ENCODE data around the gene TAF7L. TPM values are rescaled to one million over a fixed set of nuclear protein-coding genes. Genes with fewer than 3 reads are reported as not detected.
"Not testable (repeated sequence)": the region's sequence is repeated elsewhere in the genome, so short reads cannot be mapped to it uniquely, and the experiment has no call there.

Gene TAF7L
- not detected in 2 replicates for total RNA-seq (2014; rRNA removed; shearing (Covaris generic))
- not detected in 2 replicates for polyA plus RNA-seq (2014; cell fraction: nucleus; rRNA removed)

DNA sequence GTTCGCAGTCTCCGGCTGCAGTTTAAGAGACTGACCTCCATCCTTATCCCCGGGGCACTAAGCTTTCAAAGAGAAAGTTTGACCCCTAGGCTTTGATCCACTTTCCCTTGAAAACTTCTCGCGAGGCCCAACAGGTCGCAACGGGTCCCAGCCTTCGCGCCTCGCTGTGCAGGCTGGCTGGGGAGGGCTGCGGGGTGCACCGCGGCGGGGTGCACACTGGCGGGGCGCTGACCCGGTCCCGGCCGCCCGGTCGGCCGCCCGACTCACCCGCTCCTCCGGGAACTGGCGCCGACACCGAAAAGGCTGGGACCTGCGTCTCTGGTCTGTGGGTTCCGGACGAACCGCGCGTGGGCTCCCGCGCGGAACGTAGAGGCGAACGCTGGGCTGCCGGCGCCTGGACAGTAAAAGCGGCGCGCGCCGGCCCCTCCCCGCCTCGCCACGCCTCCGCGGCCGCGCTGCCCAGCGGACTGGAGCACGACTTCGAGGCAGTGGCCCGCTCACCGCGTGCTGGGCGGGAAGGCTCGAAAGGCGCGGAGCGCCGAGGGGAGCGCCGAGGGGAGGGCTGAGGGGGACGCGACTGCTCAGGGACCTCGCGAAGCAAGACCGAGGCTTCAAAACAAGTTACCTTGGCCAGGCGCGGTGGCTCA, at the start of gene TAF7L:
TAF7L (minus strand) TSS at position 378 of the 647 bp plus-strand sequence. CDS start 3,791 bp downstream, outside the sequence.
- DNase-seq (ENCODE audit: extremely low read depth, low read depth): no peak

DNA sequence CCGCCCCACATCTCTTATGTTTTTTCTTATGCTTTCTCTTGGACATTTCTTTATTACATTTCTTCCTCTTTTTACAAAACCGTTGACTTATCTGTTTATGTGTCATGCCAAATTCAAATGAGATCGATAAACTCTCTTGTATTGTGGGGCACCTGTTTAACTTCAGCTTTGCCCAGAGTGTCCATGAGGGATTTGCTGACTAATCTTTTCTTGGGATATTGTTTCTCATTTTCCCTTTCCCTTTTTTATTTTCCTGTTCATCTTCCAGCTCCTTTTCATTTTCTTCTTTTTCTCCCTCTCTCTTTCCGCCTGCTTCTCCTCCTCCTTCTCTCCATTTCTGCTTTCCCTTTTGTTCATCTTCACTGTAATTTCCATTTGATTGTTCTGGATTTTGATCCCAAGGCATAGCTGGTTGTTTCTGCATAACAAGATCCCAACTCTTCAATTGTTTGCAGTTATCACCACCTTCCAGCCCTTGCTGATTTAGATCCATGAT, 46.7 kb upstream of the TAF7L start:
- no peak for DNase-seq (ENCODE audit: extremely low read depth, low read depth)

DNA sequence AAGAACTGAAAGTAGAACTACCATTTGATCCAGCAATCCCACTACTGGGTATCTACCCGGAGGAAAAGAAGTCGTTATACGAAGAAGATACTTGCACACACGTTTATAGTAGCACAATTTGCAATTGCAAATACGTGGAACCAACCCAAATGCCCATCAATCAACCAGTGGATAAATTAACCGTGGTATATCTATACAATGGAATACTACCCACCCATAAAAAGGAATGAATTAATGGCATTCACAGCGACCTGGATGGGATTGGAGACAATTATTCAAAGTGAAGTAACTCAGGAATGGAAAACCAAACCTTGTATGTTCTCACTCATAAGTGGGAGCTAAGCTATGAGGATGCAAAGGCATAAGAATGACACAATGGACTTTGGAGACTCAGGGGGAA, 43.2 kb upstream of the TAF7L start:
- DNase-seq (ENCODE audit: extremely low read depth, low read depth): not testable (repeated sequence)

DNA sequence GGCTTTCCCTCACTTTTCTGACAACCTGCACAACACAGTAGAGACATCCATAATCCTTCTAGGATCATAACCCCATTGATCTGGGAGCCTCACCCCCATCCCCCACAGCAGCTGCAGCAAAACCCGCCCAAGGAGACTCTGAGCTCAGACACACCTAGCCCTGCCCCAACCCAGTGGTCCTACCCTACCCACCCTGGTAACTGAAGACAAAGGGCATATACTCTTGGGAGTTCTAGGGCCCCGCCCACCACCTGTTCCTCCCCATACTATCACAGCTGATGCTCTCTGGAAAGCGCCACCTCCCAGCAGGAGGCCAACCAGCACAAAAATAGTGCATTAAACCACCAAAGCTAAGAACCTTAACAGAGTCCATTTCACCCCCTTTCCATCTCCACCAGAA, 35.5 kb upstream of the TAF7L start:
- not testable (repeated sequence) for DNase-seq (ENCODE audit: extremely low read depth, low read depth)

GRCh38 chrX:101303790-101304189, 12.7 kb upstream of the TAF7L start:
- no peak for DNase-seq (ENCODE audit: extremely low read depth, low read depth)

DNA sequence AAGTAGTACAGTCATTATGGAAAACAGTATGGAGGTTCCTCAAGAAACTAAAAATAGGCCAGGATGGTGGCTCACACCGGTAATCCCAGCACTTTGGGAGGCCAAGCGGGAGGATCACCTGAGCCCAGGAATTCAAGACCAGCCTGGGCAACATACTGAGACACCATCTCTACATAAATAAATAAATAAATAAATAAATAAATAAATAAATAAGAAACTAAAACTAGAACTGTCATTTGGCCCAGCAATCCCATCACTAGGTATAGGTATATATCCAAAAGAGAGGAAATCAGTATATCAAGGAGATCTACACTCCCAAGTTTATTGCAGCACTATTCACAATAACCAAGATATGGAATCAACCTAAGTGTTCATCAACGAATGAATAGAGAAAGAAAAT, 4.5 kb upstream of the TAF7L start:
- not testable (repeated sequence) for DNase-seq (ENCODE audit: extremely low read depth, low read depth)

DNA sequence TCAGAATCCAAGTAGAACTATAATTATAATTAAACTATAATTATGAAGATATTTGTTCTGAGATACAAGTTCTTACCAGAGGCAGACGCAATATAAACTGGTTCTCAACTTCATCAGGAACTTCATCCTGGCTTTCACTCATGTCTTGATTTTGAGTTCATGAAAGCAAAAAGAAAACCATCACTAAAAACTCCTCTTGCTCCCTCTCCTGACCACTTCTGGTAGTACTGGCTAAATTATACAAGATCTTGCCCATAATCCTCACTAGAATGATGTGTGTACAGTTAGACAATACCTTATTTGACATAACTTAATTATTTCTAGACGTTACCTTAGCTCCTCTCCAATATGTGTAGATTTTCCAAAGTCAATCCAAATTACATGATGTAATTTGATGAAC, 3.7 kb downstream of the TAF7L start:
- peak; percentile 56 for DNase-seq (ENCODE audit: extremely low read depth, low read depth)

- DNase-seq (ENCODE audit: extremely low read depth, low read depth): no peak
Measured at GRCh38 chrX:101276238-101276637, 14.9 kb downstream of the TAF7L start.

GRCh38 chrX:101274198-101274597, 16.9 kb downstream of the TAF7L start:
- no peak for DNase-seq (ENCODE audit: extremely low read depth, low read depth)

- DNase-seq (ENCODE audit: extremely low read depth, low read depth): no peak
Measured at GRCh38 chrX:101265869-101266428, 25.2 kb downstream of the TAF7L start.

DNA sequence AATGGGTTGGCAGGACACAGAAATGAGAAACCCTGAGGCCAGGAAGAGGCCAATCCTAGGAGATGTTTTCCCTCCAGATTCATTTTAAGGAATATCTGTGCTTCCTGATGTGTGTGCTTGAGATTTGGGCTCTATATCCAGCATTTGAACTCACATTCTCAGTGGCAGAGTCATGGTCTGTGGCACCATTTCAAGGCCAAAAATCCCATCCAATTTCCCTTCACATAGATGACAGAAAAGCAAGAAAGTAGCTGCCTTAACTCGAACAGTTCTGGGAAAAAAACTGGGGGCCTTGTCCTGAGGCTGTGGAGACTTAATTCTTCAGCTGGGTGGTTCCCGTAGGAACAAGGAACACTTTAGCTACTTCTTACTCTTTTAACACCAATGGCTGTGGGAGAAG, 27.4 kb downstream of the TAF7L start:
- DNase-seq (ENCODE audit: extremely low read depth, low read depth): no peak

DNA sequence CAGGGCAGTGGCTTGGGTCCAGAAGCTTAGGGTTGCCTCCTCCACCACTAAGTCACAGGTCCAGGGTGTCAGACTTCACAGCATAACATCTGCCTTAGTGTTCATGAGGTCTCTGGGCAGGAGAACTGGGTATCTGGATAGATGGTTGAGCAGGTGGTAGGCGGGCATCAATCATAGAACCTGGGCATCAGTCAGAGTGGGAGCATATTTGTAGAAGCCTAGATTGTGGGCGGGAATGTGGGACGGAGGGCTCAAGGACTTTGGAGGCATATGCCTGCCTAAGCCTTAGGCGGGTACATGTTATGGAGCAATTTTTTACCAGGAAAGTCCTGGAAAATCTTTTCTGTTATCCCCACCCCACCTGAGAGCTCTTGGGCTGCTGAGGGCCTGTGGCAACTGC, 28.5 kb downstream of the TAF7L start:
- no peak for DNase-seq (ENCODE audit: extremely low read depth, low read depth)

DNA sequence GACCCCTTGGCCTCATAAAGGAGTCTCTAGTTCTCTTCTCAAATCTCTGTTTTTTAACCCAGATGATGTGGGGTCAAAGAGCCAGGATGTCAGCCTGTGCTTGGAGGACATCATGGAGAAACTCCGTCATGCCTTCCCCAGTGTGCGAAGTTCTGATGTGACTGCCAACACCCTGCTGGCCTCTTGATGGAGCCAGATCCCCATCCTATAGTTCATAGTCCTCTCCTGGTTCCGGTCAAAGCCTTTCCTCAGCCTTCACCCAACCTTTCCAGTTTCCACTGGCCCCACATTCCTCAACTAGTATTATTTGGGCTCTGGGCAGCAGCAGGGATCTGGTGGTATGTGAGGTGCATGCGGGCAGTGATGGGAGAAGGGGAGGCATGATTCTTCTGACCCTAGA, 30.7 kb downstream of the TAF7L start:
- DNase-seq (ENCODE audit: extremely low read depth, low read depth): peak; percentile 6

DNA sequence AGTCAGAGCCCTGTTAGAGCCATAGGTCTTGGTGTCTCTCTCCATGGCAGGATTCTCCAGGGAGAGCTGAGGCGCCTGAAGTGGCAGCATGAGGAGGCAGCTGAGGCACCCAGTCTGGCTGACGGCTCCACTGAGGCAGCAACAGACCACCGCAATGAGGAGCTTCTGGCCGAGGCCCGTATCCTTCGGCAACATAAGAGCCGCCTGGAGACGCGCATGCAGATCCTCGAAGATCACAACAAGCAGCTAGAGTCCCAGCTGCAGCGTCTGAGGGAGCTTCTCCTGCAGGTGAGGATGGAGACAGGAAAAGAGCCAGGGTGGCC, 32.9 kb downstream of the TAF7L start:
- no peak for DNase-seq (ENCODE audit: extremely low read depth, low read depth)

DNA sequence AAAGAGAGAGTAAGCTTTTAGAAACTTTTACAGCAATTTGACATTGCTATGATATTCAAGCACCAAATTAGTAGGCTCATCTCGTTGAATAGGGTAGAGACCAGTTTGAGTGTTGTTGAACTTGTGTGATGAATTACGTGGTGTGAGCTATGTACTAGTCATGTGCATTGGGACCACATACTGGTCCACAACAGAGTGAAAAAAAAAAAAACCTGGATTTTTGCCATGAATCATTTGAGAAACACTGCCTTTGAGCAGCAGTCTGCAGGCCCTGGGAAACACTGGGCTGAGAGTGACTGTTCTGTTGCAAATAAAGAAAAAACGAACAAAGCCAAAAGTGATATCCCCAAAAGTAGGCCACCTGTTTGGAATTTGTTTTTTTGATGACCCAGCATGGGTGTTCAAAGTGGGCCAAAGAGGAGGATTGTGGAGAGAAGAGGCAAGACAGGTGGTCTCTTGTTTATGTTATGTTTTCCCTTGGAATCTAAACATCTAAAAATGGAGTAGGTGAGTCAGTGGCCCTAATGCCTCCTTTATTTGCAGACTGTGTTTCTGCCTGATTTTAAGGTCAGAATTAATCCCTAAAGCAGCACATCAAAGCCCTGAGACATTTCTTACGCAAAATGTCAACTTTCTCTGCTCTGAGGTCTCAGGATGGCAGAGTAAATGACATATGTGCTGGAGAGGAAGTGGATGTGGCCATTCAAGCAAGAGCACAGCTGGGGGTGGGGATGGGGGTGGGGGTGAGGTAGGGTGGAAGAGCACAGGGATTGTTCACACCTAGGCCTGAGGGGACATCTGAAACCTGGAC, 33.5 kb downstream of the TAF7L start:
- no peak for DNase-seq (ENCODE audit: extremely low read depth, low read depth)

DNA sequence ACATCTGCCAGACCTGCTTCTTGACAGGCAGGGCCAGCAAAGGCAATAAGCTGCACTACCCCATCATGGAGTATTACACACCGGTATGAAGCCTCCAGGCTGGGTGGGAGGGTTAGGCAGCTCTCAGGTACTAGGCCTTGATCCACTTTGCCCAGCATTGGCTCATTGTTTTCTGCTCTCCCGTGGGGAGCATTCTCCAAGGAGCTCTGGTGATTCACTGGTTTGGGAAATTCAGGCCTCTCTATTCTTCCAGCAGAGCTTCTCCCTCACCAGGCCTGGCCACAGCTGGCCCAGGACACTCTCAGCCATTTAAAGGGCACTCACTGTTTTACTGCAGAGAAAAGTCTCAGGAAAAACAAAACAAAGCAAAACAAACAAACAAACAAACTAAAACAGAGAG, 38.5 kb downstream of the TAF7L start:
- no peak for DNase-seq (ENCODE audit: extremely low read depth, low read depth)

DNA sequence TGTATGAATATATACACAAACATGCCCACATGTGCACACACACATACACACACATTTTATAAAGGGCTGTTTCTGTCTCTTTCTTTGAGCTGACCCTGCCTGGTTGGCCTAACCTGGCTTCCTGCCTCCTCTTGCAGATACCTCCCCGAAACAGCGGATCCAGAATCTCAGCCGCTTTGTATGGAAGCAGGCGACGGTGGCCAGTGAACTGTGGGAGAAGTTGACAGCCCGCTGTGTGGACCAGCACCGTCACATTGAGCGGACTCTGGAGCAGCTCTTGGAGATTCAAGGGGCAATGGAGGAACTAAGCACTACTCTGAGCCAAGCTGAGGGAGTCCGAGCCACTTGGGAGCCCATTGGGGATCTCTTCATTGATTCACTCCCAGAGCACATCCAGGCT, 49.6 kb downstream of the TAF7L start:
- no peak for DNase-seq (ENCODE audit: extremely low read depth, low read depth)

DNA sequence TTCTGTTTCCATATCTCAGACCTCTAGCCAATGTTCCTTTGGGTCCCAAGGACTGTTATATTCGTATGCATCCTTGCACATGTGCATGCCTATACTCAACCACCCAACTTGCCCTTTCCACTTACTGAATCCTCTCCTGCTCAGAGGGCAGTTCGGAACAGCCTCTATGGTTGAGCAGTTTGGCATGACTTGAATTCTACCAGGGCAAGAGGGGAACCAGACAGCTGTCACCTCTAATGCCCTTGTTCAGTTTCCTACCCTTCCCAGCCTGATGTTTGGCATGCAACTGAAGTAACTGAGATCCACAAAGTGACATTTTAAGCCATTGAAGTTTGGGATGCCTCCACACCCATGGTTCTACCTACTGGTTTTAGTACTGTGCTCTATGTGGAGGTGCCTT, 54.1 kb downstream of the TAF7L start:
- DNase-seq (ENCODE audit: extremely low read depth, low read depth): no peak

- DNase-seq (ENCODE audit: extremely low read depth, low read depth): no peak
Measured at GRCh38 chrX:101232316-101232715, 58.8 kb downstream of the TAF7L start.

DNA sequence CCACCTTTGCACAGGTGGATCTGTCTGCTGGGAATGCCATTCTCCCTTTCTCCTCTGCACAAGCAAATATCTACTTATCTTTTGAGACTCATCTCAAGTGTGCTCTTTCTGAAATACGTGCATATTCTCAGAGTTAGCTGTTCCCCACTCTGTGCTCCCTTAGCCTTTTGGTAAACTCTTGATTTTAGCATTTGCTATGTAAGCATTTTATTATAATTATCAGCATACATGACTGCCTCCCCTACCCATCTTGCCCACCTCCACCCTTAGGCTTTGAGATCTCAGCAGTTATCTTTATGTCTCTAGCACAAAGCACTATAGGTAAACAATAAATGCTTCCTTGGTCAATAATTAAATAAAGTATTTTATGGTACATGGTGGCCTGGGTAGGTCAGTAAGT, 60.1 kb downstream of the TAF7L start:
- DNase-seq (ENCODE audit: extremely low read depth, low read depth): no peak

GRCh38 chrX:101230636-101231035, 60.5 kb downstream of the TAF7L start:
- DNase-seq (ENCODE audit: extremely low read depth, low read depth): no peak

GRCh38 chrX:101229170-101229569, 62.0 kb downstream of the TAF7L start:
- no peak for DNase-seq (ENCODE audit: extremely low read depth, low read depth)
